ENCODE measurements around the gene LY6G5B.

The LY6G5B gene

GRCh38 chr6:31691078-31691463, 21.3 kb downstream of the LY6G5B start:
- H3K4me3 ChIP-seq (ENCODE audit: control insufficient read depth, low read depth, low read length), result no peak overlapping the region
- no peak for DNase-seq (ENCODE audit: low read depth)
- TF ChIP-seq CTCF (conservative IDR thresholded peaks at IDR 0.05; ENCODE audit: control insufficient read depth, insufficient read depth, low read depth, low read length), result no peak

- no peak for DNase-seq (ENCODE audit: low read depth)
- H3K4me3 ChIP-seq (ENCODE audit: control insufficient read depth, low read depth, low read length), result no peak overlapping the region
These were observed 21.9 kb downstream of the LY6G5B start for GRCh38 chr6:31691564-31692108.

GRCh38 chr6:31692353-31692752, 22.6 kb downstream of the LY6G5B start:
- H3K4me3 ChIP-seq (ENCODE audit: control insufficient read depth, low read depth, low read length), result no peak overlapping the region
- TF ChIP-seq CTCF (conservative IDR thresholded peaks at IDR 0.05; ENCODE audit: control insufficient read depth, insufficient read depth, low read depth, low read length), result no peak
- DNase-seq (ENCODE audit: low read depth), result no peak

More at GRCh38 chr6:31691564-31692108, 21.9 kb downstream of the LY6G5B start:
- TF ChIP-seq CTCF (conservative IDR thresholded peaks at IDR 0.05; ENCODE audit: control insufficient read depth, insufficient read depth, low read depth, low read length), result no peak

- H3K4me3 ChIP-seq (ENCODE audit: control insufficient read depth, low read depth, low read length), result no peak overlapping the region
- TF ChIP-seq CTCF (conservative IDR thresholded peaks at IDR 0.05; ENCODE audit: control insufficient read depth, insufficient read depth, low read depth, low read length), result no peak
- no peak for DNase-seq (ENCODE audit: low read depth)
These were observed 23.1 kb downstream of the LY6G5B start for GRCh38 chr6:31692886-31693285.

GRCh38 chr6:31693535-31693934, 23.8 kb downstream of the LY6G5B start:
- TF ChIP-seq CTCF (conservative IDR thresholded peaks at IDR 0.05; ENCODE audit: control insufficient read depth, insufficient read depth, low read depth, low read length), result no peak
- DNase-seq (ENCODE audit: low read depth), result no peak
- H3K4me3 ChIP-seq (ENCODE audit: control insufficient read depth, low read depth, low read length), result no peak overlapping the region

- TF ChIP-seq CTCF (conservative IDR thresholded peaks at IDR 0.05; ENCODE audit: control insufficient read depth, insufficient read depth, low read depth, low read length), result no peak
- H3K4me3 ChIP-seq (ENCODE audit: control insufficient read depth, low read depth, low read length), result no peak overlapping the region
- DNase-seq (ENCODE audit: low read depth), result no peak
These were observed 27.8 kb downstream of the LY6G5B start for GRCh38 chr6:31697555-31697954.

All from fibroblast of mammary gland (primary cell).